Choroid plexus epithelial cell (primary cell): ENCODE data around the gene TMEM120B.
A peak's percentile ranks its signal among the peaks of the same experiment; 100 is the strongest.
"Not testable (repeated sequence)": the region's sequence is repeated elsewhere in the genome, so short reads cannot be mapped to it uniquely, and the experiment has no call there.

Source experiments
- DNase-seq: peaks from one replicate; pipeline ENCODE4 v3.0.0-alpha.2; 2010; ENCODE audit warnings: low read depth
- H3K4me3 ChIP-seq: 2 replicates; pipeline ENCODE4 v1.5.1; 2011; ENCODE audit warnings: low read depth, mild to moderate bottlenecking, control low read depth, low read length, moderate library complexity
- CTCF ChIP-seq: conservative IDR thresholded peaks from 2 replicates; pipeline ENCODE4 v1.5.1; 2011; ENCODE audit warnings: low read depth, mild to moderate bottlenecking, control low read depth, inconsistent platforms, low read length, moderate library complexity

The TMEM120B gene

GRCh38 chr12:121755591-121755990 is 43.0 kb downstream of the TMEM120B start:
- no peak for TF ChIP-seq CTCF
- no peak overlapping the region for H3K4me3 ChIP-seq
- DNase-seq = no peak

GRCh38 chr12:121758536-121758935 is 46.0 kb downstream of the TMEM120B start:
- not testable (repeated sequence) for DNase-seq, H3K4me3 ChIP-seq

GRCh38 chr12:121762269-121762668 is 49.7 kb downstream of the TMEM120B start:
- DNase-seq = peak; percentile 40
- no peak for TF ChIP-seq CTCF
- no peak overlapping the region for H3K4me3 ChIP-seq

GRCh38 chr12:121764808-121765207 is 52.3 kb downstream of the TMEM120B start:
- TF ChIP-seq CTCF = no peak
- no peak overlapping the region for H3K4me3 ChIP-seq
- DNase-seq = no peak

- TF ChIP-seq CTCF = no peak
- no peak overlapping the region for H3K4me3 ChIP-seq
These were observed 53.0 kb downstream of the TMEM120B start for GRCh38 chr12:121765573-121765972.

GRCh38 chr12:121766290-121767039 is 53.9 kb downstream of the TMEM120B start:
- TF ChIP-seq CTCF = no peak
- peak; percentile 33 for DNase-seq
- no peak overlapping the region for H3K4me3 ChIP-seq

More at GRCh38 chr12:121765573-121765972, 53.0 kb downstream of the TMEM120B start:
- DNase-seq = peak; percentile 91

- H3K4me3 ChIP-seq = no peak overlapping the region
- peak; percentile 57 for DNase-seq
- TF ChIP-seq CTCF = no peak
These were observed 55.0 kb downstream of the TMEM120B start for GRCh38 chr12:121767525-121768016.
